ENCODE results near the gene ZNRF2.

The ZNRF2 gene

DNA sequence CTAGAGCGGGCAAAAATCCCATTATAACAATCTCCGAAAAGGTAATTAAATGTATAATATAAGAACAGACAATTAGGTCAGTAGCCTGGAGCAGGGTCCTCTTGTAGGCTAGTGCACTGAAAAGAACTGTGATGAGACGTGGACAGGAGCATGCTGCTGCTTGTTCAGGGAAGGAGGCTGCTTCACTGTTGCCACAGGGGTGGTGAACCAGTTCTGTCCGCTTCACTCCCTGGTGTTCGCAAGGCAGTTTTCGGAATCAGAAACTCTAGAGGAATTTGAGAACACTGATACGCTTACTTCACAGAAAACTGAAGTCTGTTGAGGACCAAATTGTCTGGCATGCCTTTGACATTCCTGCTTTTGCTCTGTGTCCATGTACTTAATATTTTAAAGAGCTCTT, 17.4 kb downstream of the ZNRF2 start:
- H3K9me3 ChIP-seq (ENCODE audit: control insufficient read depth, low read length): no peaks in the 10 kb centered on the region
- H3K4me3 ChIP-seq (ENCODE audit: low read length): no peak overlapping the region
- H3K36me3 ChIP-seq (ENCODE audit: control insufficient read depth, insufficient read depth, low read length): no peaks in the 10 kb centered on the region
- no peaks in the 10 kb centered on the region for H3K27me3 ChIP-seq (ENCODE audit: control insufficient read depth, insufficient read depth, low read length)
- H3K4me1 ChIP-seq (ENCODE audit: control insufficient read depth, insufficient read depth, low read length): peaks cover 16% of the 10 kb centered on the region
- H3K9ac ChIP-seq (ENCODE audit: low read length): no peak overlapping the region

DNA sequence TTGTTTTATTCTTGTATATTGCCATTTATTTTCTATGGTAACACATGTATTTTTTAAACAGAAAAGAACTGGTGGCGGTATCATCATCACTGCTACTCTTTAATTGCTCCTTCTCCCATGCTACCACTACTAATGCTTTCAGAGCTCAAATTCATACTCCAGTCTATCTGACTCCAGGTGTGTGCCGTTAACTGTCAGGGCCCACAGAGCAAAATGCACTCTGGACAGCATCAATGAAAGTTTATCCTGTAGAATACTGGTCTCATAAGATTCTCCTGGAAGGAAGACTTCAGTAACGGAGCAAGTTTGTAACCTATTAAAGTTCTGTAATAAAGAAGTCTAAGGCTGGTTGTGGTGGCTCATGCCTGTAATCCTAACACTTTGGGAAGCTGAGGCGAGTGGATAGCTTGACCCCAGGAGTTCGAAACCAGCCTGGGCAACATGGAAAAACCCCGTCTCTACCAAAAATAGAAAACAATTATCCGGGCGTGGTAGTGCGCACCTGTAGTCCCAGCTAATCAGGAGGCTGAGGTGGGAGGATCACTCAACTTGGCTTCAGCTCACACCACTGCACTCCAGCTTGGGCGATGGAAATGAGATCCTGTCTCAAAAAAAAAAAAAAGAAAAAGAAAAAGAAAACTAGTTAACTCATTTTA, 18.4 kb downstream of the ZNRF2 start:
- Histone ChIP-seq H3K4me3 (ENCODE audit: low read length) (no peak overlapping the region), H3K9ac (ENCODE audit: low read length) (no peak overlapping the region), H3K27me3 (ENCODE audit: control insufficient read depth, insufficient read depth, low read length) (no peaks in the 10 kb centered on the region), H3K36me3 (ENCODE audit: control insufficient read depth, insufficient read depth, low read length) (no peaks in the 10 kb centered on the region), H3K4me1 (ENCODE audit: control insufficient read depth, insufficient read depth, low read length) (peaks cover 23% of the 10 kb centered on the region), H3K9me3 (ENCODE audit: control insufficient read depth, low read length) (no peaks in the 10 kb centered on the region)

DNA sequence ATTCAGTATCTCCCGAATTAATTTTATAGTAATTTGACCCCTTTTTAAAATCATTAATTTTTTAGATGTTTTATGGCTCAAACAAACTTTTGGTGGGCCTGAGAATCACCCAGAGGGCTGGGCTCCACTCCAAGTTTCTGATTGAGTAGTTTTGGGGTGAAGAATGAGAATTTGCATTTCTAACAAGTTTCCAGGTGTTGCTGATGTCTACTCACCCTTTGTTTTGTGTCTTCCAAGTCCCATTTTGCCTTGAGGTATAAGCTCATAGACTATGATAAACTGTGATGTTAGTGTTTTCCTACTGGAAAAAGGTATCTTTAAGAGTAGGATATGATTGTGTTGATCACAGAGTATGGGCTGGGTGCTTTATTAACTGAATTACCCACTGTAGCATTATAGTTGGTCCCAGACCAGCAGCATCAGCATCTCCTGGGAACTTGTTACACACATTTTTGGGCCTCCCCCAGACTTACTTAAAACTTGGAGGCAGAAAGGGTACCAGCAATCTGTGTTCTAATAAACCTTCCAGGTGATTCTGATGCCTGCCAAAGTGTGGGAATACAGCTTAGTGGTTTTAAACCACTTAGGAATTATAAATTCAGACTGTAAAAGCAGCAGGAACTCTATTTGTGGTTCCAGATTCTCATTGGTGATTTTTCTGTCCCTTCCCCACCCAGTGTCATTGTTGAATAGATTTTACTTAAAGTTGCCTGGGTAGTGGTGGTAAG, 19.1 kb downstream of the ZNRF2 start:
- Histone ChIP-seq H3K36me3 (ENCODE audit: control insufficient read depth, insufficient read depth, low read length) (no peaks in the 10 kb centered on the region), H3K4me3 (ENCODE audit: low read length) (no peak overlapping the region), H3K9ac (ENCODE audit: low read length) (no peak overlapping the region), H3K9me3 (ENCODE audit: control insufficient read depth, low read length) (no peaks in the 10 kb centered on the region), H3K4me1 (ENCODE audit: control insufficient read depth, insufficient read depth, low read length) (peaks cover 26% of the 10 kb centered on the region), H3K27me3 (ENCODE audit: control insufficient read depth, insufficient read depth, low read length) (no peaks in the 10 kb centered on the region)

DNA sequence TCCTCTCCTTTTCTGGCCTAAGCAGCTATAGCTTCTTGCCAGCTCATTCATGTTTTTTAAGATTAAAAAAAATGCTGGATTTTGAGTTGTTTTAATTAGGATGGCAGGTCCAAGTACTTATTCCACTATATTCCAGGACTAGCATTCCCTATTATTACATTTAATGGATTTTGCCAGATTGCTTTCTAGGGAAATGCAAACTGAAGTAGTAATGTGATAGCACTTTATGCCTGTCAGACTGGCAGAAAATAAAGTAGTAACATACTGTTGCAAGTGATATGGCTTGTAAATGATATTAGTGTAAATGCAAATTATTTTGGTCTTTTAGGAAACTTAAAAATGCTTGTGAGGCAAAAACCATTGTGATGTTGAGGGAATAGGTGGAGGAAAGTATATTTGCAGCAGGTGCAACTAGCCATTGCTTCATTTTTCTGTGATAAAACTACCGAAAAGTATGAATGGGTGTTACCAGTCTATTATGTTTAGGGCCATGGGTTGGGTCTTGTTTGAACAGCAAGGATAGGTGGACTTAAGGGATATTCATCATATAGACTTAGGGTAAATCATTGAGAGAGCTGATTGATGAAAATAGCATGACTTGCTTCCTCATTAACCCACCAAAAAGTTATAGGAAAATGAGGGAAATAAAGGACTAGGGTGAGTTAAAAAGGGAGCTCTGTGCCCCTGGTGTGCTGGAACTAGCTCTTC, 19.9 kb downstream of the ZNRF2 start:
- H3K4me3 ChIP-seq (ENCODE audit: low read length): no peak overlapping the region
- H3K4me1 ChIP-seq (ENCODE audit: control insufficient read depth, insufficient read depth, low read length): peaks cover 27% of the 10 kb centered on the region
- H3K27me3 ChIP-seq (ENCODE audit: control insufficient read depth, insufficient read depth, low read length): no peaks in the 10 kb centered on the region
- H3K36me3 ChIP-seq (ENCODE audit: control insufficient read depth, insufficient read depth, low read length): no peaks in the 10 kb centered on the region
- H3K9ac ChIP-seq (ENCODE audit: low read length): no peak overlapping the region
- no peaks in the 10 kb centered on the region for H3K9me3 ChIP-seq (ENCODE audit: control insufficient read depth, low read length)

DNA sequence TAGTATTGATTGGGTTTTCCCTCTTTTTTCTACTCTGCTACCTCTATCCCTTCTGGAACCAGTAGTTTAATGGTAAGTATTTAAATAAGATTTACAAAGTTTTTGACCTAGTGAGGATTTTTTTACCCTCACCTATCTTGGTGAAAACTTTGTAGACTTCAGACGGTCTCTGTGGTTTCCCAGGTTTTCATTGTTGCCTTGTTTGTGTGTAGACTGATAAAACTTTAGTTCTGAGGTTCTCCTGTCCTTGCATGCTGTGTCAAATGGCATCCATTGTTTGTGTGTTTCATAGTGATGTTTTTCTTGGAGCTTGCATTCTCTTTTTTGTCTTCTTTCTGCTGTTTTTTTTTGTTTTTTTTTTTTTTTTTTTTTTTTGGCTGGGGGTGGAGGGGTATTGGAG, 22.6 kb downstream of the ZNRF2 start:
- Histone ChIP-seq H3K4me3 (ENCODE audit: low read length) (no peak overlapping the region), H3K9me3 (ENCODE audit: control insufficient read depth, low read length) (no peaks in the 10 kb centered on the region), H3K9ac (ENCODE audit: low read length) (no peak overlapping the region), H3K36me3 (ENCODE audit: control insufficient read depth, insufficient read depth, low read length) (no peaks in the 10 kb centered on the region), H3K4me1 (ENCODE audit: control insufficient read depth, insufficient read depth, low read length) (peaks cover 27% of the 10 kb centered on the region), H3K27me3 (ENCODE audit: control insufficient read depth, insufficient read depth, low read length) (no peaks in the 10 kb centered on the region)

DNA sequence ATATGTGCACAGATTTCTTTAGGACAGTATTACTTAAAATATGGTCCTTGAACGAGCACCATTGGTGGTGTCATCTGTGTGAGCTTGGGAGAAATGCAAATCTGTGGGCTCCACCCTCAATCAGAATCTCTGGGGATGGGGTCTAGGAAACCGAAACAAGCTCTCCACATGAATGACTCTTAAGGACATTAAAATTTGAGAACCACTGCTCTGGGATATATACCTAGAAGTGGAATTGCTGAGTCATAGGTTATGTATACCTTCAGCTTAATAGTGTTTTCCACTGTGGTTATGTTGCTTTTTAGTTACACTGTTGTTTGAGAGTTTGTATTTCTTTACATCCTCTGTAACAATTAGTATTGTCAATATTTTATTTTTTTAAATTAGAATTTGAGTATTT, 24.0 kb downstream of the ZNRF2 start:
- no peak overlapping the region for H3K4me3 ChIP-seq (ENCODE audit: low read length)
- no peaks in the 10 kb centered on the region for H3K27me3 ChIP-seq (ENCODE audit: control insufficient read depth, insufficient read depth, low read length)
- no peak overlapping the region for H3K9ac ChIP-seq (ENCODE audit: low read length)
- peaks cover 27% of the 10 kb centered on the region for H3K4me1 ChIP-seq (ENCODE audit: control insufficient read depth, insufficient read depth, low read length)
- no peaks in the 10 kb centered on the region for H3K36me3 ChIP-seq (ENCODE audit: control insufficient read depth, insufficient read depth, low read length)
- H3K9me3 ChIP-seq (ENCODE audit: control insufficient read depth, low read length): no peaks in the 10 kb centered on the region

DNA sequence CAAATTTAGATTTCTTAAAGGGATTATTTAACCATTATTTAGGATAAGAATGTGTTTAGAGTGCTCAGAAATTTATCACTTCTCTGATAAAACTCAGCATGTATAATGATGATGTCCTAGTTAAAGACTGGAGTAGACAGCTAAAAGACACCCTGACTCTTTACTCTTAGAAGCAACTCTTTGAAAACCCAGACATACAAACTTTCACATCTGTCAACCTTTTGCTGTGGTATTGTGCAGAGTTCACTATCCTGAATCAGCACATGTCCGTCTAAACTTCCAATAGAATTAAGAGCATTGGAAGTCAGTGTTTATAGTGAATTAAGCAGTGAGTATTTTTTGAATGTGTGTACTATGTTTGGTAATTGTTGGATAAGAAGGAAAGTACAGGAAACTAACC, 24.9 kb downstream of the ZNRF2 start:
- Histone ChIP-seq H3K27me3 (ENCODE audit: control insufficient read depth, insufficient read depth, low read length) (no peaks in the 10 kb centered on the region), H3K36me3 (ENCODE audit: control insufficient read depth, insufficient read depth, low read length) (no peaks in the 10 kb centered on the region), H3K9me3 (ENCODE audit: control insufficient read depth, low read length) (no peaks in the 10 kb centered on the region), H3K4me3 (ENCODE audit: low read length) (no peak overlapping the region), H3K4me1 (ENCODE audit: control insufficient read depth, insufficient read depth, low read length) (peaks cover 18% of the 10 kb centered on the region), H3K9ac (ENCODE audit: low read length) (no peak overlapping the region)

DNA sequence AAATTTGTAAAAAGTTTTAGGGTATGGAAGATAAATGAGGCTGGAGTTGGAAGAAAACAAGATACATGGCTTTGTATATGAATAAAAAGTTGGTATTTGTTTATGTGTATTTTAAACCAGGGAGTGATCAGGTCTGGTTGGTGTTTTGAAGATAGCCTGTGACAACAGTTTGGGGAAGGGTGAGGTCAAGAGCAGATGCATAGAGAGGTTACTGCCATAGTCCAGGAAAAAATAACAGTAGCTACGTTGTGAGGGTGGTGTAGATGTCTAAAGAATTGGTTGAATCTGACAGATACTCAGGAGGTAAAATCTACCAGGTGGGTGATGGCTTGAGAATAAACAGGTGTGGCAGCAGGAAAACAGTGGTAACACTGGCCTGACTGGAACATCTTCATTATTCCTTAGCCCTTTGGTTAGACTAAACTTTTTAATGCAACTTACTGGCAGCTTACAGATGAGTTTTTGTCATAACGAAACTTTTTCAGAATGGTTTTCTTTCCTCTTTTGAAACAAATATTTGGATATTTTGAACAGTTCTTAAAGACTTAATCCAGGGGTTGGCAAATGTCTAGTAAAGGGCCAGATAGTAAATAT, 25.5 kb downstream of the ZNRF2 start:
- H3K27me3 ChIP-seq (ENCODE audit: control insufficient read depth, insufficient read depth, low read length): no peaks in the 10 kb centered on the region
- peaks cover 14% of the 10 kb centered on the region for H3K4me1 ChIP-seq (ENCODE audit: control insufficient read depth, insufficient read depth, low read length)

DNA sequence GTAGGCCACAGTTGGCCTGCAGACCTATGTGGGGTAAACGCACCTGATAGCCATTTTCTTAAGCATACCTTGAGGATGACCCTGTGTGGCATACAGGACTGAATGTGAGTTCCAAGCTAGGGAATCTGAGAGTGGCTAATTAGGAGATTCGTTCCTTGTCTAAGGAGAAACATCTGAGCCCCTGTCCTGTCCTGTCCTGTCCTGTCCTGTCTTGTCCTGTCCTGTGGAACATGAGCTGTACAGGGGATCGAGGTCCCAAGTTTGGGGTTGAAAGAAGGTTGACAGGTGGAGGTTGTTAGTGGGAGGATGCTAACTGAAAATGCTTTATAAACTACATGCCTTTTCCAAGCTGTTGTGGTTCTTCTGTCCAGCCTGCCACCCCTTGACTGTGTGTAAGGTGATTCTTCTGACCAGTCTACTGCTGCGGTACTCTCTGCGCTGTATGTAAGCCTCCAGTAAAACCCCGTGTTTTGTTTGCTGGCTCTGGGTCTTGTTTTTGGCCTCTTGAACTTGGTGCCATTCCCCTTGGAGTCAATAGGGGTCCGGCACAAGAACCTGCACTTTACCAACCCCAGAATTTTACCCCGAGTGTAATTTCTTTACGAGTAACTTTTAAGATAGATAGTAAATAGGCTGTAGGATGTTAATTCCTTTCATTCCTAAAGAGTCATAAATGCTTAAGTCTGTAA, 26.4 kb downstream of the ZNRF2 start:
- Histone ChIP-seq H3K4me3 (ENCODE audit: low read length) (no peak overlapping the region), H3K9ac (ENCODE audit: low read length) (no peak overlapping the region), H3K36me3 (ENCODE audit: control insufficient read depth, insufficient read depth, low read length) (no peaks in the 10 kb centered on the region), H3K4me1 (ENCODE audit: control insufficient read depth, insufficient read depth, low read length) (peaks cover 14% of the 10 kb centered on the region), H3K27me3 (ENCODE audit: control insufficient read depth, insufficient read depth, low read length) (no peaks in the 10 kb centered on the region), H3K9me3 (ENCODE audit: control insufficient read depth, low read length) (no peaks in the 10 kb centered on the region)

More for the DNA sequence above, 25.5 kb downstream of the ZNRF2 start:
- H3K9me3 ChIP-seq (ENCODE audit: control insufficient read depth, low read length): no peaks in the 10 kb centered on the region
- no peak overlapping the region for H3K9ac ChIP-seq (ENCODE audit: low read length)
- no peaks in the 10 kb centered on the region for H3K36me3 ChIP-seq (ENCODE audit: control insufficient read depth, insufficient read depth, low read length)
- H3K4me3 ChIP-seq (ENCODE audit: low read length): no peak overlapping the region

DNA sequence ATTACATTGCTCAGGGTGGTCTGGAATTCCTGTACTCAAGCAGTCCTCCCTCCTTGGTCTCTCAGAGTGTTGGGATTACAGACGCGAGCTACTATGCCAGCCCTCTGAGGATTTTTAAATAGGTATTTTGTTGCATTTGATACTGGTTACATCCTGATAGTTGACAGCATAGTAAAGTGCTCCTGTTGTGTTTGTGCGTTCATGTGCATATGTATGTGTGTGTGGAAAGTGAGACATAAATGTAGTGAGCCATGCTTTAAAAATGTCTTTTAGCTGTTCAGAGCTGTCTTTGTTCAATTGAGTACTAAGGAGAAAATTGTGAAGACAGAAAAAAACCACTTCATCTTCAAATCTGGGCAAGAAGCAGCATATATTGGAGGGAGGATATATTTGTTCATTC, 27.8 kb downstream of the ZNRF2 start:
- Histone ChIP-seq H3K9ac (ENCODE audit: low read length) (no peak overlapping the region), H3K4me1 (ENCODE audit: control insufficient read depth, insufficient read depth, low read length) (peaks cover 7% of the 10 kb centered on the region), H3K36me3 (ENCODE audit: control insufficient read depth, insufficient read depth, low read length) (no peaks in the 10 kb centered on the region), H3K27me3 (ENCODE audit: control insufficient read depth, insufficient read depth, low read length) (no peaks in the 10 kb centered on the region), H3K4me3 (ENCODE audit: low read length) (no peak overlapping the region), H3K9me3 (ENCODE audit: control insufficient read depth, low read length) (no peaks in the 10 kb centered on the region)

DNA sequence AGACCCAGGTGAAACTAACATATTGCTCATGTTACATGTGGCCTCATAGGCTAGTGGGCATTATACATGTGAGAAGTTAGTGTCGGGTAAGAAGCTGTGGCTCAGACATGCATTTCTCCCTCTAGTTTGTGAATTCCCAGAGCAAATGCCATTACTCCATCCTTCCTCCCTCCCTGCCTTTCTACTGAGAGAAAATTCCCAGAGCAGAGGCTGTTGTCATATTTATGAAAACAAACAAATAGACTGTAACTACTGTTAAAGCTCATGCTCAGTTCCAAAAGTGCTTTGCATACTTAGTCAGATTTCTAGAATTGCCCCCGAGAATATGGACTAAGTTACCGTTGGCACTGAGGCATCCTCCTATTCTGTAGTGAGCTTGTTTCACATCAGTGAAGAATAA, 29.0 kb downstream of the ZNRF2 start:
- Histone ChIP-seq H3K9ac (ENCODE audit: low read length) (no peak overlapping the region), H3K36me3 (ENCODE audit: control insufficient read depth, insufficient read depth, low read length) (no peaks in the 10 kb centered on the region), H3K27me3 (ENCODE audit: control insufficient read depth, insufficient read depth, low read length) (no peaks in the 10 kb centered on the region), H3K4me3 (ENCODE audit: low read length) (no peak overlapping the region), H3K9me3 (ENCODE audit: control insufficient read depth, low read length) (no peaks in the 10 kb centered on the region), H3K4me1 (ENCODE audit: control insufficient read depth, insufficient read depth, low read length) (peaks cover 8% of the 10 kb centered on the region)

All from mucosa of stomach (tissue), 1 donor.